Suprapubic skin (tissue), 4 donors: ENCODE measurements around the gene RUNX2. TPM values are rescaled to one million over a fixed set of nuclear protein-coding genes. Genes with fewer than 3 reads are reported as not detected.

ENCODE experiments used
- DNase-seq, 2 donors: peaks; one replicate each; pipeline ENCODE4 v3.0.0-alpha.2; 2019; ENCODE audit warnings: low spot score in 2 of 2
- H3K27ac ChIP-seq: fragments of 200-600 bp; sonication (generic); one replicate; pipeline ENCODE4 v1.5.1; 2019
- H3K27me3 ChIP-seq: fragments of 200-600 bp; sonication (generic); one replicate; pipeline ENCODE4 v1.5.1; 2019
- H3K36me3 ChIP-seq: fragments of 200-600 bp; sonication (generic); one replicate; pipeline ENCODE4 v1.5.1; 2019
- H3K4me1 ChIP-seq: fragments of 200-600 bp; sonication (generic); one replicate; pipeline ENCODE4 v1.5.1; 2019
- H3K4me3 ChIP-seq: fragments of 200-600 bp; sonication (generic); one replicate; pipeline ENCODE4 v1.5.1; 2019; ENCODE audit warnings: mild to moderate bottlenecking
- H3K9me3 ChIP-seq: fragments of 200-600 bp; sonication (generic); one replicate; pipeline ENCODE4 v1.5.1; 2019
- CTCF ChIP-seq, 2 donors: fragments of 200-600 bp in 1 of 2; fragments of 450-650 bp in 1 of 2; sonication (generic) in 1 of 2; IDR thresholded peaks; one replicate each; pipeline ENCODE4 v1.5.1; 2016 to 2019; ENCODE audit warnings: antibody characterized with exemption in 2 of 2, mild to moderate bottlenecking in 1 of 2, moderate library complexity in 1 of 2
- EP300 ChIP-seq: sonication (generic); formaldehyde crosslinking; IDR thresholded peaks from one replicate; pipeline ENCODE4 v1.6.1; 2017; ENCODE audit warnings: antibody characterized with exemption
- POLR2A ChIP-seq, 2 donors: fragments of 450-650 bp; IDR thresholded peaks; one replicate each; pipeline ENCODE4 v1.6.1; 2017; ENCODE audit warnings: antibody characterized with exemption in 2 of 2, mild to moderate bottlenecking in 2 of 2, moderate library complexity in 2 of 2
- POLR2AphosphoS5 ChIP-seq, 3 donors: sonication (generic); formaldehyde crosslinking; IDR thresholded peaks; one replicate each; pipeline ENCODE4 v1.6.1; 2017; ENCODE audit warnings: antibody characterized with exemption in 3 of 3
- WGBS: methylation state at CpG from one replicate; pipeline ENCODE4 v1.1.5; 2018; 5-methylcytosine and 5-hydroxymethylcytosine counted together
- total RNA-seq, 4 donors: library from RNA; depleted of rRNA; stranded (reverse); fragments of >200 nt; gene quantifications; one replicate each; pipeline ENCODE4 v1.1.0, GENCODE V29; 2016

Gene RUNX2
- total RNA-seq, 4 donors from 2014 or later: 2.6 to 5.9 (median 3.1) TPM

GRCh38 chr6:45590696-45591184 lies 262.6 kb downstream of the RUNX2 start:
- no peak for TF ChIP-seq POLR2A (IDR thresholded peaks at IDR 0.05)
- TF ChIP-seq POLR2AphosphoS5 (IDR thresholded peaks at IDR 0.05): no peak
- no peak for TF ChIP-seq CTCF (IDR thresholded peaks at IDR 0.05)
- TF ChIP-seq EP300: no peak
- H3K36me3 ChIP-seq: no peaks in the 10 kb centered on the region
- WGBS: 41% methylated on average over 7 of the region's 7 CpGs
- no peak overlapping the region for H3K4me3 ChIP-seq
- H3K27me3 ChIP-seq: no peaks in the 10 kb centered on the region
- DNase-seq: no peak
- peak overlapping the region; percentile 2 for H3K27ac ChIP-seq
- H3K4me1 ChIP-seq: peaks cover 17% of the 10 kb centered on the region
- no peaks in the 10 kb centered on the region for H3K9me3 ChIP-seq

- H3K27me3 ChIP-seq: no peaks in the 10 kb centered on the region
- H3K27ac ChIP-seq: no peak overlapping the region
- peaks cover 17% of the 10 kb centered on the region for H3K4me1 ChIP-seq
- 66% methylated on average over 1 of the region's 1 CpG for WGBS
- no peaks in the 10 kb centered on the region for H3K36me3 ChIP-seq
- no peak for DNase-seq
- no peak overlapping the region for H3K4me3 ChIP-seq
- TF ChIP-seq POLR2AphosphoS5 (IDR thresholded peaks at IDR 0.05): no peak
- no peak for TF ChIP-seq EP300
- no peak for TF ChIP-seq CTCF (IDR thresholded peaks at IDR 0.05)
- TF ChIP-seq POLR2A (IDR thresholded peaks at IDR 0.05): no peak
- H3K9me3 ChIP-seq: no peaks in the 10 kb centered on the region
These were observed 263.2 kb downstream of the RUNX2 start for GRCh38 chr6:45591306-45591705.

GRCh38 chr6:45591890-45592289 lies 263.8 kb downstream of the RUNX2 start:
- H3K9me3 ChIP-seq: no peaks in the 10 kb centered on the region
- peaks cover 17% of the 10 kb centered on the region for H3K4me1 ChIP-seq
- DNase-seq: no peak
- no peak overlapping the region for H3K27ac ChIP-seq
- no peaks in the 10 kb centered on the region for H3K36me3 ChIP-seq
- no peaks in the 10 kb centered on the region for H3K27me3 ChIP-seq
- no peak for TF ChIP-seq CTCF (IDR thresholded peaks at IDR 0.05)
- no peak for TF ChIP-seq EP300
- TF ChIP-seq POLR2A (IDR thresholded peaks at IDR 0.05): no peak
- no peak for TF ChIP-seq POLR2AphosphoS5 (IDR thresholded peaks at IDR 0.05)
- WGBS: 81% methylated on average over 5 of the region's 5 CpGs
- H3K4me3 ChIP-seq: no peak overlapping the region

- Histone ChIP-seq H3K4me3 (no peak overlapping the region), H3K36me3 (no peaks in the 10 kb centered on the region), H3K4me1 (peaks cover 11% of the 10 kb centered on the region), H3K27me3 (no peaks in the 10 kb centered on the region), H3K9me3 (no peaks in the 10 kb centered on the region), H3K27ac (no peak overlapping the region)
- no peak for DNase-seq
- WGBS: 95% methylated on average over 2 of the region's 2 CpGs
- TF ChIP-seq POLR2AphosphoS5 (IDR thresholded peaks at IDR 0.05): no peak
- no peak for TF ChIP-seq EP300
- TF ChIP-seq POLR2A (IDR thresholded peaks at IDR 0.05): no peak
- no peak for TF ChIP-seq CTCF (IDR thresholded peaks at IDR 0.05)
These were observed 264.9 kb downstream of the RUNX2 start for GRCh38 chr6:45592991-45593390.

- no peak for TF ChIP-seq POLR2AphosphoS5 (IDR thresholded peaks at IDR 0.05)
- TF ChIP-seq EP300: no peak
- no peak for TF ChIP-seq POLR2A (IDR thresholded peaks at IDR 0.05)
- no peak for TF ChIP-seq CTCF (IDR thresholded peaks at IDR 0.05)
- no peak overlapping the region for H3K4me3 ChIP-seq
- no peak for DNase-seq
- no peaks in the 10 kb centered on the region for H3K9me3 ChIP-seq
- no peaks in the 10 kb centered on the region for H3K27me3 ChIP-seq
- 81% methylated on average over 5 of the region's 5 CpGs for WGBS
- no peak overlapping the region for H3K27ac ChIP-seq
- peaks cover 7% of the 10 kb centered on the region for H3K4me1 ChIP-seq
- H3K36me3 ChIP-seq: no peaks in the 10 kb centered on the region
These were observed 267.1 kb downstream of the RUNX2 start for GRCh38 chr6:45595010-45595851.
